HG02678 (cell line): ENCODE results near the gene PGBD4.
A peak's percentile ranks its signal among the peaks of the same experiment; 100 is the strongest.

Experiments used
- ATAC-seq: cut with Tn5 transposase; IDR thresholded peaks from one replicate; pipeline ENCODE4 v1.9.1; 2021; ENCODE audit warnings: mild to moderate bottlenecking, moderate library complexity; ENCODE audit not compliant: unreplicated experiment

Gene PGBD4

GRCh38 chr15:34101366-34102174, at the start of gene PGBD4, which contains the start of gene EMC7:
TSS of gene PGBD4 (plus strand) at chr15:34102083. CDS start at chr15:34102532, 449 bp downstream.
TSS of gene EMC7 (minus strand) at chr15:34101862. CDS start at chr15:34101839, 23 bp downstream.
- peak; percentile 99 for ATAC-seq

- no peak for ATAC-seq
Observed at GRCh38 chr15:34054081-34054707, 47.7 kb upstream of the PGBD4 start.

- no peak for ATAC-seq
Observed at GRCh38 chr15:34055868-34056595, 45.9 kb upstream of the PGBD4 start.

GRCh38 chr15:34056911-34057310, 45.0 kb upstream of the PGBD4 start:
- no peak for ATAC-seq

- ATAC-seq: no peak
Observed at GRCh38 chr15:34059476-34059875, 42.4 kb upstream of the PGBD4 start.

- no peak for ATAC-seq
Observed at GRCh38 chr15:34059946-34060345, 41.9 kb upstream of the PGBD4 start.

- no peak for ATAC-seq
Observed at GRCh38 chr15:34064438-34064837, 37.4 kb upstream of the PGBD4 start.

GRCh38 chr15:34065261-34065660, 36.6 kb upstream of the PGBD4 start:
- ATAC-seq: no peak

GRCh38 chr15:34065941-34066340, 35.9 kb upstream of the PGBD4 start:
- ATAC-seq: no peak

GRCh38 chr15:34070003-34070402, 31.9 kb upstream of the PGBD4 start:
- no peak for ATAC-seq

- ATAC-seq: no peak
Observed at GRCh38 chr15:34076785-34077184, 25.1 kb upstream of the PGBD4 start.

- no peak for ATAC-seq
Observed at GRCh38 chr15:34078900-34079299, 23.0 kb upstream of the PGBD4 start.

- no peak for ATAC-seq
Observed at GRCh38 chr15:34079904-34080303, 22.0 kb upstream of the PGBD4 start.

- ATAC-seq: no peak
Observed at GRCh38 chr15:34084086-34084485, 17.8 kb upstream of the PGBD4 start.

- no peak for ATAC-seq
Observed at GRCh38 chr15:34085746-34086145, 16.1 kb upstream of the PGBD4 start.

GRCh38 chr15:34099914-34100313, 2.0 kb upstream of the PGBD4 start:
- ATAC-seq: no peak

- no peak for ATAC-seq
Observed at GRCh38 chr15:34102175-34102925, 467 bp downstream of the PGBD4 start.

GRCh38 chr15:34106423-34106822, 4.5 kb downstream of the PGBD4 start:
- no peak for ATAC-seq

- ATAC-seq: no peak
Observed at GRCh38 chr15:34107315-34107714, 5.4 kb downstream of the PGBD4 start.

- no peak for ATAC-seq
Observed at GRCh38 chr15:34109797-34110663, 8.1 kb downstream of the PGBD4 start.
